GM12801 (cell line): ENCODE data around the gene TEX19.

ENCODE experiments used
- TF ChIP-seq, protein P1 (sequence below): IDR thresholded peaks from one replicate; pipeline ENCODE4 v1.5.1; 2011; ENCODE audit warnings: control low read depth; ENCODE audit not compliant: insufficient read length; ENCODE audit errors: extremely low read depth

TEX19 gene

DNA sequence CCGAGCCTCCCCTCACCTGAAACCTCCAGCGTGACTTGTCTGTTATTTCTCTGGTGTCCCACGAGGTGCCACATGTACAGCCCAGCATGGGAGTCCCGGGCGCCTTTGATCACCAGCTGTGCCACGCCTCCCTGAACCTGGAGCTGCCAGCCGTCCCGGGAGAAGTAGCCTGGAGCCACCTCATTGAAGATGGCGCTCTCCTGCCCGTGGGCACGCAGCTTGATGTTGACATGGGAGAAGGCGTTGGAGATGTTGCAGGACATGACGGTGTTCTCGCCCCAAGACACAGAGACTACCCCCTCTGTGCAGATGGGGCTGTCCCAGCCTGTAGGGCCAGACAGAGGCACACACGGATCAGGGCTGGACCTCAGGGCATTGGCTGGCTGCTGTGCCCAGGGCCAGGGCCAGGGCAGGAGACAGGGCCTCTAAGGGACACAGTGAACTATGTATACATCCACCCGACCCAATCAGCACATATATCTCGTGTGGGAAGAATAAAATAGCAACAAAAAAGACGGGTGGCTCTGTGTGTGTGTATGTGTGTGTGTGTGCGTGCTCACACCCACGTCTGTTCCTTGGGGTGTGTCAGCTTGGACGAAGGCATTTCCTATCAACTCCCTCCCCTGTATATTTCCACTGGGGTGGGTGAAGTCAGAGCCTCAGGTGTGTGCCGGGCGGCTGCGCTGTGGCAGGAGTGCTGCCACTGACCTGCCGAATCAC lies 34.3 kb upstream of the TEX19 start:
- TF ChIP-seq, protein P1, sequence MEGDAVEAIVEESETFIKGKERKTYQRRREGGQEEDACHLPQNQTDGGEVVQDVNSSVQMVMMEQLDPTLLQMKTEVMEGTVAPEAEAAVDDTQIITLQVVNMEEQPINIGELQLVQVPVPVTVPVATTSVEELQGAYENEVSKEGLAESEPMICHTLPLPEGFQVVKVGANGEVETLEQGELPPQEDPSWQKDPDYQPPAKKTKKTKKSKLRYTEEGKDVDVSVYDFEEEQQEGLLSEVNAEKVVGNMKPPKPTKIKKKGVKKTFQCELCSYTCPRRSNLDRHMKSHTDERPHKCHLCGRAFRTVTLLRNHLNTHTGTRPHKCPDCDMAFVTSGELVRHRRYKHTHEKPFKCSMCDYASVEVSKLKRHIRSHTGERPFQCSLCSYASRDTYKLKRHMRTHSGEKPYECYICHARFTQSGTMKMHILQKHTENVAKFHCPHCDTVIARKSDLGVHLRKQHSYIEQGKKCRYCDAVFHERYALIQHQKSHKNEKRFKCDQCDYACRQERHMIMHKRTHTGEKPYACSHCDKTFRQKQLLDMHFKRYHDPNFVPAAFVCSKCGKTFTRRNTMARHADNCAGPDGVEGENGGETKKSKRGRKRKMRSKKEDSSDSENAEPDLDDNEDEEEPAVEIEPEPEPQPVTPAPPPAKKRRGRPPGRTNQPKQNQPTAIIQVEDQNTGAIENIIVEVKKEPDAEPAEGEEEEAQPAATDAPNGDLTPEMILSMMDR: no peak

DNA sequence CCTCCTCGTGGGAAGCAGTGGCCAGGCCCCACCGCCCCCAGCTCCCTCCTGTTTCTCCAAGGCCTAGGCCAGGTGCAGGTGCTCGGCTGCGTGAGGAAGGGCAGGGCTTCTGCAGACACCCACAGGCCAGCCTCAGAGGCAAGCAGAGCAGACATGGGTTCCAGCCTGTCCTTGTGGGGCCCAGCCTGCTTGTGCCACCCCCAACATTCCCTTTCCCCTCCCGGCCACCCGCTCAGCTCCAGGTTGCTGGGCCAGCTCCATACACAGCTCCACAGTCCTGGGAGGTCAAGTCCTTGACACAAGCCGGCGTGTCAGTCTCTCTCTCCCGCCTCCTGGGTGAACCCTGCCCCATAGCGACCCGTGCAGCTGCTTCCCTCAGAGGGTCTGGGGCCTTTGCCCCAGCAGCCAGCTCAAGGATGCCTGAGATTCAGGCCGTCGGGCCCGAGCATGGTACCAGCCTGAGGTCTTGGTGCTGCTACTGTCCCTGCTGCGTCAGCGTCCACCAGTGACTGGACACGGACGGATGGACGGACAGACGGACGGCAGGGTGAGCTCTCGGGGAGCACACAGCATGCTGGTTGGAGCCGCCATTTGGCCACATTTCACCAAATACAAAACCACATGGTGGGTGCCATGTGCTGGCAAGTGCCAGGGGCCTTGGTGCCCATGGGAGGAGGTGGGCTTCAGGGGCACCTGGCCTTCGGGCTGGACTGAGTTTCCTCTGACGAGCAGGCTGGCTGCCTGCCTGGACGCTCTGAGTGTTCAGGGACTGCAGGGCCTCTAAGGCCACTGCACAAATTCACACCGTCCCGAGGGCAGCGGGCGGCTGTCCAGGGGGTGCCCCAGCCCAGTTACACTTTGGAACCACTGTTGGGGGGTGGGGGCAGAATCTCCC lies 33.5 kb upstream of the TEX19 start:
- TF ChIP-seq, protein P1: no peak

DNA sequence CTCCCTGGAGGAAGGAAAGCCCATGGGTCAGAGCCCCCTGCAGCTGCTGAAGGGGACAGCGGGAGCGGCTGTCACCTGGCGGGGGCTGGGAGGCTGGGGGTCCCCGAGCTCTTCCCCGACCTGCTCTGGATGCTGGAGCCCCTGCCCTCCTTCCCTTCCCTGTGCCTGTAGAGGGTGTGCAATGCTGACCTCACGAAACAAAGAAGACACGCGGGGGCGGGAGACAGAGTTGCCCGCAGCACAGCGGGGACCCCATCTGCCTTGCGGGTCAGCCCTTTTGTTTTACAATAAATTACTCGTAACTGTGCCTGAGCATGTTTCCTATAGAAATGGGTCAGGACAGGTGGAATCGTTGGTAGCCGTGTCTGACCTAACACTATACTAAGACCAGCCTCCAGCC lies 31.8 kb upstream of the TEX19 start:
- TF ChIP-seq, protein P1: no peak

DNA sequence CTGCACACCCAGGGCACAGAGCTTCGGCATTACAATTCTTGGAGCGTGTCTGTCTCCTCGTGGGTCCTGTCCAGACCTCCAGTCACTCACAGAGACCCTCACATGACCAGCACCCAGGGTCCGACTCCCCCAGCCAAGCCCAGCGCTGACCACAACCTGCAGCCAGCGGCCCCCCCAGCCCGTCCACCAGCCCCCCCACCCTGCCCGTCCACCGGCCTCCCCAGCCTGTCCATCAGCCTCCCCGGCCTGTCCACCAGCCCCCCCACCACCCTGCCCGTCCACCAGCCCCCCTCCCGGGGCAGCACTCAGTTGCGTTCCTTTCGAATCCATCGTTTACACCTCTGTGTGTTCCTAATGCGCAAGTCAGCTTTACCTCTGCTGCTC lies 31.3 kb upstream of the TEX19 start:
- TF ChIP-seq, protein P1: no peak

DNA sequence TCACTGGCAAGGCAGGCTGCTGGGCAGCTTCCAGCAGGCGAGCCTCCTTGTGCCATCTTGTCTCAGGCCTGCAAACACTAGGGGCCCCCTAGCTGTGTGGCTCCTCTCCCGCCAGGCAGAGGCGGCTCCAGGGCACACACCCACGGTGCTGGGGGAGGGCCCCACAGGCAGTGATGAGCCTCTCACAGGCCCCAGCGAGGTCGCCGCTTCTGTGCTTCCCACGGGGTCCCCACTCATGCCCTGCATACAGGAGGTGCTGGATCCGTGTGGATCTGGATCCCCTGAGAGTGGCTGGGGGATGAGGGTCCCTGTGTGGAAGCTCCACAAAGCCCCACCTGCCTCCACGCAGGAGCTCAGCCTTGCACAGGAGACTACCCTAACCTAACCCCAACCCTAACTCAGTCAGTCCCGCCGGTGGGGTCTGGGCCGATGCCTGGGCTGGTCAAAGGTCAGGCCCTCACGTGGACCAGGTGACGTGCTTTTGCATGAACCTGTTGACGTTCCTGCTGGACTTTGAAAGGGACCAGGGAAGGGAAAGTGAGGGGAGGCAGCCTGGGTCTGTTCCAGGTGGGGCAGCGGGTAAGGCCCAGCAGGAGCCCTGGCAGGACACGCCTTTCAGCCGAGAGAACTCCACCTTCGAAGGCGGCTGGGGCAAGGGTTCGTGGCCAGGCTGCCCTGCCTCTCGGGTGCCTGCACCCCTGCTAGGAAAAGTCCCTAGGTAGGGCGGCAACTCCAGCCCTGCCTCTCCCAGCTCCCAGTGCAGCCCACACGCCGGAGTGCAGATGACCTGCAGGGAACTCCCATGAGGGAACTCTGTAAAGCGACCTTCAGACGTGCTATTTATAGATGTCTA lies 30.7 kb upstream of the TEX19 start:
- TF ChIP-seq, protein P1: no peak

DNA sequence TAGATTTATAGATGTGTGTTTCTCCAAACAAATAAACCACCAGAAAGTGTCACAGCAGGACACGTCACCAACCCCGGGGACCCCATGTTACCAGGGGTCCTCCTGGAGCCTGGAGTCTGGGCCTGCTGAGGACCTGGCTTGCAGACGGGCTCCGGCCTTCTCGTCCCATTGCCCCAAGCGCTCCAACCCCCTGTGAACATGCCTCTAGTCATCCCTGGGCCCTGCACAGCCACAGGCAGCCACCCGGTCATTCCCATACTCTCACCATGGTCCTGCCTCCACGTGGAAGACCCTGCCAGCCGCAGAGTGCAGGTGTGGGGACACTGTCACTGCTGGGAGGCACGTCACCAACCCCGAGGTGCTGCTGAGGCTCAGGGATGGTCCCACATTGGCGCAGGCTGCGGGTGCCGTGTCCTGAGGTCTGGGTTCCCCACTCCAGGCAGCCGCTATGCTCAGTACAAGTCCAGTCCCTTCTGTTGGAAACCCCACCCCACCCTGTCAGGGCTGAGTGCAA lies 30.0 kb upstream of the TEX19 start:
- TF ChIP-seq, protein P1: no peak
